ENCODE results near the gene ROR1.

Gene ROR1

DNA sequence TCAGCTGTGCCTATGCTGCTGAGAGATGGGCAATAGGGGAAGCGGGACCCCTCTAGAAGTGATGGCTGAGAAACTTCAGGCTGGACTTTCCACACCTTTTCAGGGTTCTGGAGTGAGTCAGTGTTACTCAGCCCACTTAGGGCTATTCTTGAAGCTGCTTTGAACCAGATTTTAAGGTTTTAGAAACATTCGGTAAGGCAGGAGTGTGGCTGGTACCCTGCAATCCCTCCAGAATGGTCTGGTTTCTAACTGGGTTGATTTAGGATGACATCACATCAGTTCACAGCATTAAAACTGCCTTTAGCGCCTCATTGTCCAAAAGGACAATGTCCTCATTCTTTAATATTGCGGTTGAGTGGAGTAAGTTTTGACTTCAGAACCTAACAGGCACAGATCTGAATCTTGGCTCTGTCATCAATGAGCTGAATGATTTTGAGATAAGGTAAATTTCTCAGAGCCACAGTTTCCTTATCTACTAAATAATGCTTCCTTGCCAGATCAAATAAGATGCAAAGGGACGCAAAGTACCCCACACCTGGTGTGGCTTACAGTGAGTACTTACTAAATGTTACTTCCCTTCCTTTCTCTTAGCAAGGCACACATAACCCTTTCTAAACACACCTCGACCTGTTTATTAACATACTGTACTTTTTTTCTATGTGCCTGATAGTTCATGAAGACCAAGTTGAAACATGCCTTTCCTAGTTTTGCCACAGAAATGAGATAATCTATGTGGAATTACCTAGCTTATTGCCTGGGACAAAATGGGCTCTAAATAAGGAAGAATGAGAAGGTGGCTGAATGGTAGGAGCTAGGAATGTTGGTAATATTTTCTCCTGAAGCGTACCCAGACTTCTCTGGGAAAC is 209.8 kb downstream of the ROR1 start:
- TF ChIP-seq, protein P1, sequence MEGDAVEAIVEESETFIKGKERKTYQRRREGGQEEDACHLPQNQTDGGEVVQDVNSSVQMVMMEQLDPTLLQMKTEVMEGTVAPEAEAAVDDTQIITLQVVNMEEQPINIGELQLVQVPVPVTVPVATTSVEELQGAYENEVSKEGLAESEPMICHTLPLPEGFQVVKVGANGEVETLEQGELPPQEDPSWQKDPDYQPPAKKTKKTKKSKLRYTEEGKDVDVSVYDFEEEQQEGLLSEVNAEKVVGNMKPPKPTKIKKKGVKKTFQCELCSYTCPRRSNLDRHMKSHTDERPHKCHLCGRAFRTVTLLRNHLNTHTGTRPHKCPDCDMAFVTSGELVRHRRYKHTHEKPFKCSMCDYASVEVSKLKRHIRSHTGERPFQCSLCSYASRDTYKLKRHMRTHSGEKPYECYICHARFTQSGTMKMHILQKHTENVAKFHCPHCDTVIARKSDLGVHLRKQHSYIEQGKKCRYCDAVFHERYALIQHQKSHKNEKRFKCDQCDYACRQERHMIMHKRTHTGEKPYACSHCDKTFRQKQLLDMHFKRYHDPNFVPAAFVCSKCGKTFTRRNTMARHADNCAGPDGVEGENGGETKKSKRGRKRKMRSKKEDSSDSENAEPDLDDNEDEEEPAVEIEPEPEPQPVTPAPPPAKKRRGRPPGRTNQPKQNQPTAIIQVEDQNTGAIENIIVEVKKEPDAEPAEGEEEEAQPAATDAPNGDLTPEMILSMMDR (conservative IDR thresholded peaks at IDR 0.05; ENCODE audit: low read depth, low read length) = no peak
- no peak overlapping the region for H3K4me3 ChIP-seq (ENCODE audit: low read length)

DNA sequence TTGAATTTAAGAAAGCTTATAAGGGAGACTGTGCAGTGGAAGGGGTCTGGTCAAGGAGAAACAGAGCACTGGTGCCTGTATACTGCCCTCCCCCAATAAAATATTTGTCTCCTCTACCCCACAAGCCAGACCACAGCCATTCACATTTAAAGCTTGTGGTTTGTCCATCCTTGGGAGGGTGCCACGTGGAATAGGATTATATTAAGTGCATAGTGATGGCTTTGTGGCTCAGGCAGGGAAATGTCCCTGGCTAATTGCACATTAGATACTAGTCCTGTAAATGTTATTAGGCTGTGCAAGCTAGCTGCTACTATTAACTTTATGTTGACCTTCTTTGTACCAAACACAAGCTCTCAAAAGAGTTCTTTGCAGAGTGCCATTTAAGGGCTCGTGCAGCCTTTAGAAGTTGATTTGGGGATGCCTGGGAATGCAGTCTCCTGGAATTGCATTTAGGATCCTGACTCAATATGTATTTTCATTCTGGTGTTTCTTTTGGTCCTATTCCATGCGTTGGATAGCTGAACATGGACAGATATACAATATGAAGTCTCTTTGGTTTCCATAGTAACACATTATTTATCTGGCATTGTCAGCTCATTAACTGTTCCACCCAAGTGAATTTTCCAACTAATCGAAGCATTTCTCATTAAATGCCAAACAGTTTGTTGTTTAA is 210.6 kb downstream of the ROR1 start:
- TF ChIP-seq, protein P1 (conservative IDR thresholded peaks at IDR 0.05; ENCODE audit: low read depth, low read length) = no peak
- no peak overlapping the region for H3K4me3 ChIP-seq (ENCODE audit: low read length)
- peak; percentile 82 for DNase-seq (ENCODE audit: low read depth)

More for the DNA sequence above, 209.8 kb downstream of the ROR1 start:
- DNase-seq (ENCODE audit: low read depth) = no peak

DNA sequence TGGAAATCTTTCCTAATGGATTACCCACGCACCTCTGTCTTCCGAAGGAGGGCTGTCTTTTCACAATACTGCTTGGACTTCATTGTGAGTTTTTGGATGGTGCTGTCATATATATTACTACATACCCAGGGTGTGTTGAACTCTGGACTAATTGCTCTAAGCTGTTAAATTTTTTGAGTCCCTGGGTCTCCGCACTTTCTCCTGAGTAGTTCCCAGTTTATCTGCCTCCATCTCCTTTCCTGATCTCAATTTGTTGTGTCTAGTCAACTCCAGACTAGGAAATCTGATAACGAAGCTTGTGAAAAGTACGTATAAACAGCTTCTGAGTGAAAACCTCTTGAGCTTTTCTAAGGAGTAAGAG is 211.1 kb downstream of the ROR1 start:
- no peak overlapping the region for H3K4me3 ChIP-seq (ENCODE audit: low read length)
- DNase-seq (ENCODE audit: low read depth) = peak; percentile 28
- TF ChIP-seq, protein P1 (conservative IDR thresholded peaks at IDR 0.05; ENCODE audit: low read depth, low read length) = no peak

DNA sequence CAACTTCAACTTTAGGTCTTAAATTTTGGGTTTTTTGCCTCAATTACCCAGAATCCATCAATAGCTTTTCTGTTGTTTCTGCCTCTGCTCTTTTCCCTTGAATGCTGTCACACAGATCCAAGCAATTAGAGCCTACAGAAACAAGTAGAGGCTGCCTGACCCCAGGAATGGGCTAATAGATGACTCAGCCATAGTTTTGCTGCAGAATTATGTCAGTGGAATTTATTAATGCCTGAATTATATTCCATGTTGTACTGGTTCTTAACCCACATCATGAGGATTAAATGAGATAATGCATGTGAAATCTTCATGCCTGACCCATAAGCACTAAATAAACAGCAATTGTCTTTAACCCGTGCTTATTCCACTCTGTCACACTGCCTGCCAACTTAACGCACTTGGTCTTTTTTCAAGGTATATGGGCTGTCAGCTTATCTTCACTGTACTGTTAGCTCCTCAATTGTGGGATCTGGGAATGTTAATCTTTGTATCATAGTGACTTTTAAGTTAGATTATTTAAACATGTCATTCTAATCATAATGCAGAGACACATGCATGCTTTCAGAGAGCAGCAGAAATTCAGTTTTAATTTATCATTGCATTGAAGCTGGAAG is 213.3 kb downstream of the ROR1 start:
- DNase-seq (ENCODE audit: low read depth) = peak; percentile 96
- H3K4me3 ChIP-seq (ENCODE audit: low read length) = no peak overlapping the region
- TF ChIP-seq, protein P1 (conservative IDR thresholded peaks at IDR 0.05; ENCODE audit: low read depth, low read length) = no peak

DNA sequence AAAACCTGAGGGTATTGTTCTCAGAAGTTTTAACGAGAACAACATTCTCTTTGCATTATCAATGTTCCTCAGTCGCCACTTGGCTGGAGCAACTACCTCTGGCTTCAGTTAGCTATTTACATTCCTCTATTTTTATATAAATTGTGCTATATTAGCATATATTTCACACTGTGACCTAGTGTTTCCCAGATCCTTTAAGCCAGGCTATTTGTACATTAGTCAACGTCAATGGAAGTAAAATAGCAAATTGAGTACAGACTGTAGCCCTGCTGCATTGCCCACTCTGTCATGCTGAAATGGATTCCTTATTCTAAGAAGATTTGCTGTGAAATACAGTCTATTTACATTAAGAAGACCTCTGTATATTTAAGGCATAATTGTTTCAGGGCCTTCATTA is 213.8 kb downstream of the ROR1 start:
- H3K4me3 ChIP-seq (ENCODE audit: low read length) = no peak overlapping the region
- TF ChIP-seq, protein P1 (conservative IDR thresholded peaks at IDR 0.05; ENCODE audit: low read depth, low read length) = no peak
- DNase-seq (ENCODE audit: low read depth) = peak; percentile 33

DNA sequence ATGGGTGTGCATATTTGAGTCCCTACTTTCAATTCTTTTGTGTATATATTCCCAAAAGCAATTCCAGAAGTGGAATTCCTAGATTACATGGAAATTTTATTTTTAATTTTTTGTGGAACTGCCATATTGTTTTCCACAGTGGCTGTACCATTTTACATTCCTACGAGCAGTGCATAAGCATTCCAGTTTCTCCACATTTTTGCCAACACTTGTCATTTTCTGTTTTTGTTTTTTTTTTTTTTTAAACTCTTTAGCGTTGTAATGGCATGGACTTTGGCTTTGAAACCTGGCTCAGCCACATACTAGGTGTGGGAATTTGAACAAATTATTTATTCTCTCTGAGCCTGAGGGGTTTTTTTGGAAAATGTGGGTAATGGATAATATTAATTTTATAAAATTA is 215.1 kb downstream of the ROR1 start:
- no peak overlapping the region for H3K4me3 ChIP-seq (ENCODE audit: low read length)
- no peak for DNase-seq (ENCODE audit: low read depth)
- TF ChIP-seq, protein P1 (conservative IDR thresholded peaks at IDR 0.05; ENCODE audit: low read depth, low read length) = no peak
